Endothelial cell of umbilical vein (primary cell): ENCODE results near the gene CCDC93. TPM values are rescaled to one million over a fixed set of nuclear protein-coding genes. Genes with fewer than 3 reads are reported as not detected.

Experiments used
- BruUV-seq: library from RNA; stranded (reverse); fragments of 400-500 nt; replicated peaks from 2 replicates; lab custom pipeline; 2021; lab: Mats Ljungman, UMichigan
- CTCF ChIA-PET: fragments of 300-600, 350-600 bp; sonication (Branson Sonifier 250); formaldehyde crosslinking; loops from one replicate; lab custom pipeline; 2021; ENCODE audit warnings: antibody characterized with exemption, inconsistent platforms; lab: Charles Lee
- POLR2A ChIA-PET: fragments of 300-600, 350-600 bp; sonication (Branson Sonifier 250); formaldehyde crosslinking; loops from one replicate; lab custom pipeline; 2021; ENCODE audit warnings: antibody characterized with exemption, inconsistent platforms; lab: Charles Lee
- DNase-seq: peaks from one replicate; pipeline ENCODE4 v3.0.0-alpha.2; 2011; ENCODE audit warnings: low read depth, low spot score
- FAIRE-seq: peaks from 2 replicates; lab custom pipeline; 2011; peaks lifted over from hg19 to GRCh38; lab: Jason Lieb, UNC
- H2AFZ ChIP-seq: 2 replicates; pipeline ENCODE4 v1.6.0; 2012; ENCODE audit warnings: low read depth, low read length, control low read depth, inconsistent platforms
- H3K27ac ChIP-seq: 2 replicates; pipeline ENCODE4 v1.5.1; 2011; ENCODE audit warnings: low read depth, mild to moderate bottlenecking, control low read depth, low read length, moderate library complexity; ENCODE audit not compliant: insufficient read depth
- H3K27me3 ChIP-seq, 2 experiments: 2 replicates each; pipeline versions ENCODE4 v1.6.0 to v1.6.1; 2011; ENCODE audit warnings: low read length in 2 of 2, mixed read lengths in 1 of 2; ENCODE audit not compliant: control insufficient read depth in 2 of 2, insufficient read depth in 2 of 2
- H3K36me3 ChIP-seq, 2 experiments: 2 replicates in 1 of 2; 3 replicates in 1 of 2; pipeline ENCODE4 v1.5.1; 2011; ENCODE audit warnings: low read length in 2 of 2, mild to moderate bottlenecking in 1 of 2, moderate library complexity in 1 of 2; ENCODE audit not compliant: control insufficient read depth in 2 of 2, insufficient read depth in 2 of 2; ENCODE audit errors: extremely low read depth in 1 of 2
- H3K4me1 ChIP-seq: 3 replicates; pipeline ENCODE4 v1.5.1; 2011; ENCODE audit warnings: mild to moderate bottlenecking, low read length; ENCODE audit not compliant: control insufficient read depth, insufficient read depth; ENCODE audit errors: extremely low read depth
- H3K4me2 ChIP-seq: 2 replicates; pipeline ENCODE4 v1.6.1; 2011; ENCODE audit warnings: low read length, control low read depth, mixed read lengths; ENCODE audit not compliant: insufficient read depth
- H3K4me3 ChIP-seq, 3 experiments: fragments of 200-600 bp in 1 of 3; sonication (generic), shearing (Covaris generic) in 1 of 3; replicated peaks in 1 of 3; 2 replicates each; pipeline ENCODE4 v1.5.1; 2011 to 2016; ENCODE audit warnings: control low read depth in 3 of 3, low read length in 3 of 3, mild to moderate bottlenecking in 2 of 3, inconsistent platforms in 1 of 3, low read depth in 1 of 3, moderate library complexity in 1 of 3; ENCODE audit not compliant: insufficient read depth in 1 of 3
- H3K79me2 ChIP-seq: 2 replicates; pipeline ENCODE4 v1.6.0; 2012; ENCODE audit warnings: low read length, inconsistent platforms; ENCODE audit not compliant: control insufficient read depth, insufficient read depth
- H3K9ac ChIP-seq: replicated peaks from 2 replicates; pipeline ENCODE3; 2011; ENCODE audit warnings: low read length, control low read depth; ENCODE audit not compliant: insufficient read depth; ENCODE audit errors: extremely low read depth
- H3K9me1 ChIP-seq: replicated peaks from 3 replicates; pipeline ENCODE4 v1.6.0; 2011; ENCODE audit warnings: mild to moderate bottlenecking, low read length; ENCODE audit not compliant: control insufficient read depth, insufficient read depth; ENCODE audit errors: extremely low read depth
- H3K9me3 ChIP-seq: replicated peaks from 2 replicates; pipeline ENCODE4 v1.5.1; 2012; ENCODE audit warnings: low read length, inconsistent platforms; ENCODE audit not compliant: control insufficient read depth, insufficient read depth
- H4K20me1 ChIP-seq: replicated peaks from 2 replicates; pipeline ENCODE3; 2011; ENCODE audit warnings: mild to moderate bottlenecking, low read length; ENCODE audit not compliant: control insufficient read depth, insufficient read depth; ENCODE audit errors: extremely low read depth
- CTCF ChIP-seq, 2 donors: IDR thresholded peaks; 1 replicate in 1 of 2; 2 replicates in 1 of 2; pipeline ENCODE4 v1.5.1; 2011; ENCODE audit warnings: low read length in 2 of 2, mild to moderate bottlenecking in 2 of 2, moderate library complexity in 2 of 2, control low read depth in 1 of 2, inconsistent platforms in 1 of 2, low read depth in 1 of 2; ENCODE audit not compliant: insufficient read depth in 1 of 2; ENCODE audit errors: extremely low read depth in 1 of 2
- EZH2 ChIP-seq: IDR thresholded peaks from 2 replicates; pipeline ENCODE4 v1.6.1; 2012; ENCODE audit warnings: borderline replicate concordance, low read depth, mild to moderate bottlenecking, moderate library complexity, low read length, inconsistent platforms; ENCODE audit not compliant: severe bottlenecking
- FOS ChIP-seq: IDR thresholded peaks from 2 replicates; pipeline ENCODE4 v1.6.1; 2011; ENCODE audit warnings: mild to moderate bottlenecking, low read length, moderate library complexity, borderline replicate concordance; ENCODE audit not compliant: insufficient read depth
- GATA2 ChIP-seq: IDR thresholded peaks from 2 replicates; pipeline ENCODE4 v1.7.0; 2011; ENCODE audit warnings: low read depth, mild to moderate bottlenecking, moderate library complexity, mixed read lengths, low read length; ENCODE audit not compliant: insufficient read length, insufficient read depth
- JUN ChIP-seq: IDR thresholded peaks from 2 replicates; pipeline ENCODE4 v1.6.1; 2011; ENCODE audit warnings: borderline replicate concordance, low read depth; ENCODE audit not compliant: insufficient read length, insufficient read depth
- MYC ChIP-seq: IDR thresholded peaks from one replicate; pipeline ENCODE4 v1.6.1; 2011; ENCODE audit warnings: mild to moderate bottlenecking, low read depth, low read length
- POLR2A ChIP-seq: IDR thresholded peaks from 2 replicates; pipeline ENCODE4 v1.6.1; 2012; ENCODE audit warnings: low read depth, mild to moderate bottlenecking, control low read depth, low read length
- POLR2AphosphoS5 ChIP-seq: IDR thresholded peaks from 2 replicates; pipeline ENCODE4 v1.6.1; 2012; ENCODE audit warnings: low read depth, mild to moderate bottlenecking, control low read depth, low read length, moderate library complexity; ENCODE audit not compliant: insufficient read depth
- dilution Hi-C: fragments of 300-500 bp; cut with MboI; formaldehyde crosslinking; loops from one replicate; pipeline ENCODE4 v1.15.0; 2019; ENCODE audit warnings: low sequenced_read_pairs; ENCODE audit not compliant: extremely low pct_ligation_motif_present
- intact Hi-C: fragments of 100-400 bp; cut with micrococcal nuclease; formaldehyde crosslinking; loops from one replicate; pipeline ENCODE4 v1.10.0; 2022
- polyA plus RNA-seq, 4 experiments: library from polyadenylated mRNA; depleted of rRNA in 3 of 4; stranded (reverse) in 3 of 4; unstranded in 1 of 4; fragments of >200 nt; gene quantifications; 2 replicates each; pipeline versions ENCODE4 v1.2.1 to v1.2.3, GENCODE V29; 2011 to 2012; ENCODE audit warnings: missing spikeins in 1 of 4
- total RNA-seq: library from RNA; stranded (reverse); gene quantifications from 2 replicates; pipeline ENCODE4 v1.2.3, GENCODE V29; 2021
- TF ChIP-seq, protein P1 (sequence below): IDR thresholded peaks from 2 replicates; pipeline ENCODE4 v1.6.1; 2011; ENCODE audit not compliant: insufficient read depth, insufficient read length

CCDC93 gene
- total and polyA plus RNA-seq, 2 donors (not counting 3 experiments of a cell fraction or from before 2014, with no cell fraction given), result 13.8 to 35.1 TPM

- no peak overlapping the region for H3K4me3 ChIP-seq
- TF ChIP-seq GATA2 (no peak), POLR2A (no peak), MYC (no peak), EZH2 (no peak), CTCF (IDR thresholded peaks at IDR 0.05; ENCODE audit: extremely low read depth in 1 of 2, insufficient read depth in 1 of 2, low read depth in 1 of 2, low read length in 2 of 2) (no peak), POLR2AphosphoS5 (no peak), FOS (no peak), JUN (no peak)
- TF ChIP-seq, protein P1, sequence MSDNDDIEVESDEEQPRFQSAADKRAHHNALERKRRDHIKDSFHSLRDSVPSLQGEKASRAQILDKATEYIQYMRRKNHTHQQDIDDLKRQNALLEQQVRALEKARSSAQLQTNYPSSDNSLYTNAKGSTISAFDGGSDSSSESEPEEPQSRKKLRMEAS, result no peak
- no peaks in the 10 kb centered on the region for H3K9me3 ChIP-seq
- FAIRE-seq (no peak), DNase-seq (no peak)
- no peak overlapping the region for H3K4me2 ChIP-seq
- peaks cover 21 to 34% of the 10 kb centered on the region in 2 experiments for H3K36me3 ChIP-seq
- ChIA-PET CTCF (interaction anchor here (1.3 to 1.5 kb wide), 2 partner anchors 8 to 35 kb away, joined by 3 to 9 read pairs; no protein-coding TSS in a partner anchor), POLR2A (no interaction called here)
- no peaks in the 10 kb centered on the region for H4K20me1 ChIP-seq
- no peak overlapping the region for H3K9ac ChIP-seq
- no peaks in the 10 kb centered on the region for H3K4me1 ChIP-seq
- H3K27me3 ChIP-seq, result no peaks in the 10 kb centered on the region
- no TSS peak for BruUV-seq
- H3K27ac ChIP-seq, result no peak overlapping the region
- dilution Hi-C loops (no loop called here), intact Hi-C loops (no loop called here)
- no peaks in the 10 kb centered on the region for H3K9me1 ChIP-seq
- H2AFZ ChIP-seq, result no peak overlapping the region
- H3K79me2 ChIP-seq, result no peaks in the 10 kb centered on the region
These were observed 19.1 kb downstream of the CCDC93 start for GRCh38 chr2:117994729-117995128.
